Endothelial cell of umbilical vein (primary cell): ENCODE results near the gene ZBTB20. TPM values are rescaled to one million over a fixed set of nuclear protein-coding genes. Genes with fewer than 3 reads are reported as not detected.

Source experiments
- BruUV-seq: library from RNA; stranded (reverse); fragments of 400-500 nt; replicated peaks from 2 replicates; lab custom pipeline; 2021; lab: Mats Ljungman, UMichigan
- CTCF ChIA-PET: fragments of 300-600, 350-600 bp; sonication (Branson Sonifier 250); formaldehyde crosslinking; loops from one replicate; lab custom pipeline; 2021; ENCODE audit warnings: antibody characterized with exemption, inconsistent platforms; lab: Charles Lee
- POLR2A ChIA-PET: fragments of 300-600, 350-600 bp; sonication (Branson Sonifier 250); formaldehyde crosslinking; loops from one replicate; lab custom pipeline; 2021; ENCODE audit warnings: antibody characterized with exemption, inconsistent platforms; lab: Charles Lee
- DNase-seq: peaks from one replicate; pipeline ENCODE4 v3.0.0-alpha.2; 2011; ENCODE audit warnings: low read depth, low spot score
- FAIRE-seq: peaks from 2 replicates; lab custom pipeline; 2011; peaks lifted over from hg19 to GRCh38; lab: Jason Lieb, UNC
- H2AFZ ChIP-seq: 2 replicates; pipeline ENCODE4 v1.6.0; 2012; ENCODE audit warnings: low read depth, low read length, control low read depth, inconsistent platforms
- H3K27ac ChIP-seq: 2 replicates; pipeline ENCODE4 v1.5.1; 2011; ENCODE audit warnings: low read depth, mild to moderate bottlenecking, control low read depth, low read length, moderate library complexity; ENCODE audit not compliant: insufficient read depth
- H3K27me3 ChIP-seq, 2 experiments: 2 replicates each; pipeline versions ENCODE4 v1.6.0 to v1.6.1; 2011; ENCODE audit warnings: low read length in 2 of 2, mixed read lengths in 1 of 2; ENCODE audit not compliant: control insufficient read depth in 2 of 2, insufficient read depth in 2 of 2
- H3K36me3 ChIP-seq, 2 experiments: 2 replicates in 1 of 2; 3 replicates in 1 of 2; pipeline ENCODE4 v1.5.1; 2011; ENCODE audit warnings: low read length in 2 of 2, mild to moderate bottlenecking in 1 of 2, moderate library complexity in 1 of 2; ENCODE audit not compliant: control insufficient read depth in 2 of 2, insufficient read depth in 2 of 2; ENCODE audit errors: extremely low read depth in 1 of 2
- H3K4me1 ChIP-seq: 3 replicates; pipeline ENCODE4 v1.5.1; 2011; ENCODE audit warnings: mild to moderate bottlenecking, low read length; ENCODE audit not compliant: control insufficient read depth, insufficient read depth; ENCODE audit errors: extremely low read depth
- H3K4me2 ChIP-seq: 2 replicates; pipeline ENCODE4 v1.6.1; 2011; ENCODE audit warnings: low read length, control low read depth, mixed read lengths; ENCODE audit not compliant: insufficient read depth
- H3K4me3 ChIP-seq, 3 experiments: fragments of 200-600 bp in 1 of 3; sonication (generic), shearing (Covaris generic) in 1 of 3; replicated peaks in 1 of 3; 2 replicates each; pipeline ENCODE4 v1.5.1; 2011 to 2016; ENCODE audit warnings: control low read depth in 3 of 3, low read length in 3 of 3, mild to moderate bottlenecking in 2 of 3, inconsistent platforms in 1 of 3, low read depth in 1 of 3, moderate library complexity in 1 of 3; ENCODE audit not compliant: insufficient read depth in 1 of 3
- H3K79me2 ChIP-seq: 2 replicates; pipeline ENCODE4 v1.6.0; 2012; ENCODE audit warnings: low read length, inconsistent platforms; ENCODE audit not compliant: control insufficient read depth, insufficient read depth
- H3K9ac ChIP-seq: replicated peaks from 2 replicates; pipeline ENCODE3; 2011; ENCODE audit warnings: low read length, control low read depth; ENCODE audit not compliant: insufficient read depth; ENCODE audit errors: extremely low read depth
- H3K9me1 ChIP-seq: replicated peaks from 3 replicates; pipeline ENCODE4 v1.6.0; 2011; ENCODE audit warnings: mild to moderate bottlenecking, low read length; ENCODE audit not compliant: control insufficient read depth, insufficient read depth; ENCODE audit errors: extremely low read depth
- H3K9me3 ChIP-seq: replicated peaks from 2 replicates; pipeline ENCODE4 v1.5.1; 2012; ENCODE audit warnings: low read length, inconsistent platforms; ENCODE audit not compliant: control insufficient read depth, insufficient read depth
- H4K20me1 ChIP-seq: replicated peaks from 2 replicates; pipeline ENCODE3; 2011; ENCODE audit warnings: mild to moderate bottlenecking, low read length; ENCODE audit not compliant: control insufficient read depth, insufficient read depth; ENCODE audit errors: extremely low read depth
- CTCF ChIP-seq, 2 donors: IDR thresholded peaks; 1 replicate in 1 of 2; 2 replicates in 1 of 2; pipeline ENCODE4 v1.5.1; 2011; ENCODE audit warnings: low read length in 2 of 2, mild to moderate bottlenecking in 2 of 2, moderate library complexity in 2 of 2, control low read depth in 1 of 2, inconsistent platforms in 1 of 2, low read depth in 1 of 2; ENCODE audit not compliant: insufficient read depth in 1 of 2; ENCODE audit errors: extremely low read depth in 1 of 2
- EZH2 ChIP-seq: IDR thresholded peaks from 2 replicates; pipeline ENCODE4 v1.6.1; 2012; ENCODE audit warnings: borderline replicate concordance, low read depth, mild to moderate bottlenecking, moderate library complexity, low read length, inconsistent platforms; ENCODE audit not compliant: severe bottlenecking
- FOS ChIP-seq: IDR thresholded peaks from 2 replicates; pipeline ENCODE4 v1.6.1; 2011; ENCODE audit warnings: mild to moderate bottlenecking, low read length, moderate library complexity, borderline replicate concordance; ENCODE audit not compliant: insufficient read depth
- GATA2 ChIP-seq: IDR thresholded peaks from 2 replicates; pipeline ENCODE4 v1.7.0; 2011; ENCODE audit warnings: low read depth, mild to moderate bottlenecking, moderate library complexity, mixed read lengths, low read length; ENCODE audit not compliant: insufficient read length, insufficient read depth
- JUN ChIP-seq: IDR thresholded peaks from 2 replicates; pipeline ENCODE4 v1.6.1; 2011; ENCODE audit warnings: borderline replicate concordance, low read depth; ENCODE audit not compliant: insufficient read length, insufficient read depth
- MYC ChIP-seq: IDR thresholded peaks from one replicate; pipeline ENCODE4 v1.6.1; 2011; ENCODE audit warnings: mild to moderate bottlenecking, low read depth, low read length
- POLR2A ChIP-seq: IDR thresholded peaks from 2 replicates; pipeline ENCODE4 v1.6.1; 2012; ENCODE audit warnings: low read depth, mild to moderate bottlenecking, control low read depth, low read length
- POLR2AphosphoS5 ChIP-seq: IDR thresholded peaks from 2 replicates; pipeline ENCODE4 v1.6.1; 2012; ENCODE audit warnings: low read depth, mild to moderate bottlenecking, control low read depth, low read length, moderate library complexity; ENCODE audit not compliant: insufficient read depth
- dilution Hi-C: fragments of 300-500 bp; cut with MboI; formaldehyde crosslinking; loops from one replicate; pipeline ENCODE4 v1.15.0; 2019; ENCODE audit warnings: low sequenced_read_pairs; ENCODE audit not compliant: extremely low pct_ligation_motif_present
- intact Hi-C: fragments of 100-400 bp; cut with micrococcal nuclease; formaldehyde crosslinking; loops from one replicate; pipeline ENCODE4 v1.10.0; 2022
- polyA plus RNA-seq, 4 experiments: library from polyadenylated mRNA; depleted of rRNA in 3 of 4; stranded (reverse) in 3 of 4; unstranded in 1 of 4; fragments of >200 nt; gene quantifications; 2 replicates each; pipeline versions ENCODE4 v1.2.1 to v1.2.3, GENCODE V29; 2011 to 2012; ENCODE audit warnings: missing spikeins in 1 of 4
- total RNA-seq: library from RNA; stranded (reverse); gene quantifications from 2 replicates; pipeline ENCODE4 v1.2.3, GENCODE V29; 2021
- TF ChIP-seq, protein P1 (sequence below): IDR thresholded peaks from 2 replicates; pipeline ENCODE4 v1.6.1; 2011; ENCODE audit not compliant: insufficient read depth, insufficient read length

The ZBTB20 gene
- total and polyA plus RNA-seq, 2 donors (not counting 3 experiments of a cell fraction or from before 2014, with no cell fraction given), result 2.1 to 20.5 TPM

DNA sequence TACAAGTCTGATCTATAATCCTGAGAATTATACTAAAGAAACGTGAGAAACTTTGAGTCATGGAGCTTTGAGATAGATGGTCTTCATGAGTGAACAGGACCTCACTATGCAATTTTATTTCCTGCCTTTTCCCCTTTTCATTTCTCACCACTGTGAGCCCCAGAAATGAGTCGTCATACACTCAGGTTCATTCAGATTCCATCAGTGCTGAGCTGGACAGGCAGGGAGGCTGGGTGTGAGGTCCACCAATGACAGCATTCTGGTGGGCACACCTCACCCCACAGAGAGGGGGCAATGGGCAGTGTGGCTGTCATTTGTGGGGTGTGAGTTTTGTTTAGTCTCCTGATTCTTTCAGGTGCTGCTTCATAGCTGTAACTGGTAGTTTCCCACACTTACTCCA is 836.4 kb downstream of the ZBTB20 start:
- Histone ChIP-seq H3K9me1 (no peaks in the 10 kb centered on the region), H3K9ac (no peak overlapping the region), H3K27me3 (no peaks in the 10 kb centered on the region), H3K4me1 (no peaks in the 10 kb centered on the region), H3K4me3 (no peak overlapping the region), H2AFZ (no peak overlapping the region), H4K20me1 (no peaks in the 10 kb centered on the region), H3K27ac (no peak overlapping the region), H3K36me3 (no peaks in the 10 kb centered on the region), H3K9me3 (no peaks in the 10 kb centered on the region), H3K79me2 (no peaks in the 10 kb centered on the region), H3K4me2 (no peak overlapping the region)
- dilution Hi-C loops (no loop called here), intact Hi-C loops (loop anchor here (5.0 kb wide), 1 partner anchor 88 kb away; no protein-coding TSS in a partner anchor)
- TF ChIP-seq EZH2 (no peak), GATA2 (no peak), FOS (no peak), JUN (no peak), POLR2AphosphoS5 (no peak), CTCF (IDR thresholded peaks at IDR 0.05; ENCODE audit: extremely low read depth in 1 of 2, insufficient read depth in 1 of 2, low read depth in 1 of 2, low read length in 2 of 2) (no peak), POLR2A (no peak), MYC (no peak)
- TF ChIP-seq, protein P1, sequence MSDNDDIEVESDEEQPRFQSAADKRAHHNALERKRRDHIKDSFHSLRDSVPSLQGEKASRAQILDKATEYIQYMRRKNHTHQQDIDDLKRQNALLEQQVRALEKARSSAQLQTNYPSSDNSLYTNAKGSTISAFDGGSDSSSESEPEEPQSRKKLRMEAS, result no peak
- DNase-seq (no peak), FAIRE-seq (no peak)
- POLR2A ChIA-PET, result no interaction called here
- CTCF ChIA-PET, result interaction anchor here (1.2 to 2.3 kb wide), 2 partner anchors 11 to 574 kb away, joined by 3 to 9 read pairs; no protein-coding TSS in a partner anchor
- BruUV-seq, result no TSS peak
